SK-N-SH (cell line): ENCODE results near the gene ACER3. TPM values are rescaled to one million over a fixed set of nuclear protein-coding genes. Genes with fewer than 3 reads are reported as not detected.

Experiments
- CTCF ChIA-PET: fragments of 300-600, 350-600 bp; formaldehyde crosslinking; extraction: SDS; loops from one replicate; lab custom pipeline; 2021; lab: Yijun Ruan, JAX
- POLR2A ChIA-PET: fragments of 350-600 bp; sonication (Branson Sonifier 250); formaldehyde crosslinking; extraction: SDS; loops from one replicate; lab custom pipeline; 2020; ENCODE audit warnings: antibody characterized with exemption, inconsistent platforms; lab: Yijun Ruan, JAX
- DNase-seq: peaks from one replicate; pipeline ENCODE4 v3.0.0; 2012
- H2AFZ ChIP-seq: fragments of 200-600 bp; sonication (generic); 2 replicates; pipeline ENCODE4 v1.8.1; 2016; ENCODE audit warnings: antibody characterized with exemption, mild to moderate bottlenecking, low read depth
- H3F3A ChIP-seq: fragments of 200-600 bp; sonication (generic); replicated peaks from 2 replicates; pipeline ENCODE3; 2016; ENCODE audit warnings: antibody characterized with exemption, mild to moderate bottlenecking; ENCODE audit not compliant: insufficient read depth
- H3K27ac ChIP-seq, 2 experiments: fragments of 200-500 bp in 1 of 2; fragments of 200-600 bp in 1 of 2; sonication (Bioruptor generic) in 1 of 2; sonication (generic), shearing (Covaris generic) in 1 of 2; 2 replicates each; pipeline versions ENCODE4 v1.5.1 to v1.6.1; 2014 to 2016; ENCODE audit warnings: low read depth in 2 of 2, inconsistent platforms in 1 of 2, low read length in 1 of 2, mild to moderate bottlenecking in 1 of 2, mixed read lengths in 1 of 2
- H3K27me3 ChIP-seq: fragments of 200-600 bp; sonication (generic), shearing (Covaris generic); 2 replicates; pipeline ENCODE4 v1.6.1; 2016; ENCODE audit warnings: mixed run types; ENCODE audit not compliant: insufficient read depth
- H3K36me3 ChIP-seq, 2 experiments: fragments of 200-500 bp in 1 of 2; fragments of 200-600 bp in 1 of 2; sonication (Bioruptor generic) in 1 of 2; sonication (generic) in 1 of 2; replicated peaks in 1 of 2; 2 replicates each; pipeline versions ENCODE3 to v1.5.1; 2014 to 2016; ENCODE audit warnings: low read length in 1 of 2, mild to moderate bottlenecking in 1 of 2; ENCODE audit not compliant: insufficient read depth in 2 of 2, control insufficient read depth in 1 of 2
- H3K4me1 ChIP-seq, 2 experiments: fragments of 200-500 bp in 1 of 2; fragments of 200-600 bp in 1 of 2; sonication (Bioruptor generic) in 1 of 2; sonication (generic), shearing (Covaris generic) in 1 of 2; 2 replicates each; pipeline versions ENCODE4 v1.5.1 to v1.6.1; 2014 to 2016; ENCODE audit warnings: low read depth in 1 of 2, low read length in 1 of 2, mixed run types in 1 of 2; ENCODE audit not compliant: insufficient read depth in 2 of 2, control insufficient read depth in 1 of 2
- H3K4me2 ChIP-seq: fragments of 200-600 bp; sonication (generic), shearing (Covaris generic); 2 replicates; pipeline ENCODE4 v1.6.1; 2017; ENCODE audit warnings: mixed run types
- H3K4me3 ChIP-seq, 2 experiments: fragments of 200-500 bp in 1 of 2; fragments of 200-600 bp in 1 of 2; sonication (Bioruptor generic) in 1 of 2; sonication (generic), shearing (Covaris generic) in 1 of 2; 2 replicates each; pipeline versions ENCODE4 v1.5.1 to v1.8.1; 2014 to 2016; ENCODE audit warnings: low read depth in 2 of 2, inconsistent platforms in 1 of 2, low read length in 1 of 2, mild to moderate bottlenecking in 1 of 2, mixed read lengths in 1 of 2, moderate library complexity in 1 of 2
- H3K79me2 ChIP-seq: fragments of 200-600 bp; sonication (generic); 2 replicates; pipeline ENCODE4 v1.8.1; 2017; ENCODE audit warnings: mild to moderate bottlenecking; ENCODE audit not compliant: insufficient read depth
- H3K9ac ChIP-seq: fragments of 200-600 bp; sonication (generic); 2 replicates; pipeline ENCODE4 v1.6.1; 2017; ENCODE audit warnings: mixed run types
- H3K9me2 ChIP-seq: fragments of 200-600 bp; sonication (generic); 2 replicates; pipeline ENCODE4 v1.6.1; 2017; ENCODE audit warnings: mixed run types
- H3K9me3 ChIP-seq: fragments of 200-600 bp; sonication (generic); 2 replicates; pipeline ENCODE4 v1.6.1; 2017; ENCODE audit warnings: mixed run types, mild to moderate bottlenecking, moderate library complexity
- H4K20me1 ChIP-seq: fragments of 200-600 bp; sonication (generic); 2 replicates; pipeline ENCODE4 v1.6.1; 2017; ENCODE audit warnings: mild to moderate bottlenecking, mixed run types; ENCODE audit not compliant: insufficient read depth
- CHD2 ChIP-seq: fragments of 150-350 bp; IDR thresholded peaks from 2 replicates; pipeline ENCODE4 v1.6.1; 2018; ENCODE audit warnings: low read length; ENCODE audit not compliant: partially characterized antibody
- EP300 ChIP-seq, 2 experiments: IDR thresholded peaks; 2 replicates each; pipeline versions ENCODE4 v1.4.0 to v1.6.1; 2012; ENCODE audit warnings: borderline replicate concordance in 1 of 2, low read depth in 1 of 2, low read length in 1 of 2
- EZH2phosphoT487 ChIP-seq: fragments of 200-600 bp; sonication (generic); IDR thresholded peaks from 2 replicates; pipeline ENCODE4 v1.6.1; 2017; ENCODE audit warnings: low read depth, mixed run types, mild to moderate bottlenecking, antibody characterized with exemption, moderate library complexity, borderline replicate concordance
- FOSL2 ChIP-seq: IDR thresholded peaks from 2 replicates; pipeline ENCODE4 v1.4.0; 2012; ENCODE audit warnings: low read depth, mild to moderate bottlenecking, moderate library complexity, borderline replicate concordance
- FOXM1 ChIP-seq: IDR thresholded peaks from 2 replicates; pipeline ENCODE4 v1.4.0; 2012; ENCODE audit warnings: low read depth, mild to moderate bottlenecking
- GABPA ChIP-seq: IDR thresholded peaks from 2 replicates; pipeline ENCODE4 v1.4.0; 2012; ENCODE audit warnings: low read depth, mild to moderate bottlenecking
- GATA2 ChIP-seq: sonication (generic); formaldehyde crosslinking; IDR thresholded peaks from 2 replicates; pipeline ENCODE4 v1.5.0; 2020; ENCODE audit warnings: mild to moderate bottlenecking, missing genetic modification reagents
- MEF2A ChIP-seq: IDR thresholded peaks from 2 replicates; pipeline ENCODE4 v1.4.0; 2012; ENCODE audit warnings: low read depth, borderline replicate concordance
- MXI1 ChIP-seq: IDR thresholded peaks from 2 replicates; pipeline ENCODE4 v1.6.1; 2012; ENCODE audit warnings: mild to moderate bottlenecking, low read depth, low read length, improper control_type of control experiment
- NFIC ChIP-seq: IDR thresholded peaks from 2 replicates; pipeline ENCODE4 v1.4.0; 2012; ENCODE audit warnings: borderline replicate concordance
- NRF1 ChIP-seq: IDR thresholded peaks from 2 replicates; pipeline ENCODE4 v1.6.1; 2012; ENCODE audit warnings: low read depth, mild to moderate bottlenecking, low read length
- POLR2AphosphoS5 ChIP-seq: IDR thresholded peaks from 2 replicates; pipeline ENCODE4 v1.6.1; 2012; ENCODE audit warnings: low read depth, low read length
- RAD21 ChIP-seq: IDR thresholded peaks from 2 replicates; pipeline ENCODE4 v1.6.1; 2012; ENCODE audit warnings: mild to moderate bottlenecking, low read length
- RCOR1 ChIP-seq: fragments of 150-350 bp; IDR thresholded peaks from 2 replicates; pipeline ENCODE4 v1.6.1; 2017; ENCODE audit warnings: antibody characterized with exemption, low read length
- RFX5 ChIP-seq: IDR thresholded peaks from 2 replicates; pipeline ENCODE4 v1.6.1; 2012; ENCODE audit warnings: mild to moderate bottlenecking, improper control_type of control experiment, low read length
- RXRA ChIP-seq: IDR thresholded peaks from 2 replicates; pipeline ENCODE4 v1.4.0; 2012; ENCODE audit warnings: low read depth, mild to moderate bottlenecking, borderline replicate concordance
- SIN3A ChIP-seq: IDR thresholded peaks from 2 replicates; pipeline ENCODE4 v1.6.1; 2012; ENCODE audit warnings: low read depth, mild to moderate bottlenecking, low read length, moderate library complexity, borderline replicate concordance
- TAF1 ChIP-seq: IDR thresholded peaks from 2 replicates; pipeline ENCODE4 v1.6.1; 2012; ENCODE audit warnings: low read depth, mild to moderate bottlenecking, low read length, moderate library complexity, borderline replicate concordance
- TEAD4 ChIP-seq: IDR thresholded peaks from 2 replicates; pipeline ENCODE4 v1.4.0; 2012; ENCODE audit warnings: mild to moderate bottlenecking, borderline replicate concordance; ENCODE audit not compliant: insufficient read depth
- USF2 ChIP-seq: fragments of 150-350 bp; IDR thresholded peaks from 2 replicates; pipeline ENCODE4 v1.6.1; 2017; ENCODE audit warnings: antibody characterized with exemption, low read length, low read depth, borderline replicate concordance
- YY1 ChIP-seq: IDR thresholded peaks from 2 replicates; pipeline ENCODE4 v1.4.0; 2012; ENCODE audit warnings: low read depth, mild to moderate bottlenecking
- WGBS: methylation state at CpG from one replicate; pipeline ENCODE4 v1.1.6; 2017; ENCODE audit warnings: low lambda C conversion rate; 5-methylcytosine and 5-hydroxymethylcytosine counted together
- polyA plus RNA-seq, 3 experiments: library from polyadenylated mRNA; depleted of rRNA; stranded (reverse); fragments of >200 nt; gene quantifications; 2 replicates each; pipeline ENCODE4 v1.2.3, GENCODE V29; 2012
- TF ChIP-seq, protein P1 (sequence below): IDR thresholded peaks from 2 replicates; pipeline ENCODE4 v1.6.1; 2012; ENCODE audit warnings: mild to moderate bottlenecking, low read depth, low read length, moderate library complexity
- TF ChIP-seq, protein P2 (sequence below): IDR thresholded peaks from 2 replicates; pipeline ENCODE4 v1.4.0; 2012; ENCODE audit warnings: low read depth, borderline replicate concordance

The ACER3 gene
- polyA plus RNA-seq, 1 of the 3 experiments (the other 2 are of a cell fraction) = 5.4 TPM

DNA sequence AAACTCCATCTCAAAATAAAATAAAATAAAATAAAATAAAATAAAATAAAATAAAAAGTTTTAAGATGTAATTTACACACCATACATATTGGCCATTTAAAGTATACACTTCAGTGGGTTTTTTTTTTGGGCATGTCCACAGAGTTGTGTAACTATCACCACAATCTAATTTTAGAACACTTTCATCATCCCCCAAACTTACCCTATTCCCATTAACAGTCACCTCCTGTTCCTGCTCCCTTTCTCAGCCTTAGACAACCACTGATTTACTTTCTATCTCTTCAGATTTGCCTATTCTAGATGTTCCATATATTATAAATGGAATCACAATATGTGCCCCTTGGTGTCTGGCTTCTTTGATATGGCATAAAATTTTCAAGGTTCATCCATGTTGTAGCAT is 4.6 kb upstream of the ACER3 start:
- no peak overlapping the region for H3K9ac ChIP-seq
- H3K4me3 ChIP-seq = no peak overlapping the region
- no peaks in the 10 kb centered on the region; a peak in 1 of 4 replicates for H3K4me1 ChIP-seq
- H2AFZ ChIP-seq = no peak overlapping the region
- no peaks in the 10 kb centered on the region for H3K9me3 ChIP-seq
- H3F3A ChIP-seq = no peaks in the 10 kb centered on the region
- POLR2A ChIA-PET = no interaction called here
- H3K27me3 ChIP-seq = no peaks in the 10 kb centered on the region
- no peak overlapping the region for H3K4me2 ChIP-seq
- no peaks in the 10 kb centered on the region for H4K20me1 ChIP-seq
- TF ChIP-seq GABPA = no peak
- no peak for TF ChIP-seq EP300 (IDR thresholded peaks at IDR 0.05; ENCODE audit: borderline replicate concordance in 1 of 2, low read depth in 1 of 2, low read length in 1 of 2)
- TF ChIP-seq RAD21 = no peak
- TF ChIP-seq POLR2AphosphoS5 = no peak
- no peak for TF ChIP-seq FOXM1
- TF ChIP-seq, protein P1, sequence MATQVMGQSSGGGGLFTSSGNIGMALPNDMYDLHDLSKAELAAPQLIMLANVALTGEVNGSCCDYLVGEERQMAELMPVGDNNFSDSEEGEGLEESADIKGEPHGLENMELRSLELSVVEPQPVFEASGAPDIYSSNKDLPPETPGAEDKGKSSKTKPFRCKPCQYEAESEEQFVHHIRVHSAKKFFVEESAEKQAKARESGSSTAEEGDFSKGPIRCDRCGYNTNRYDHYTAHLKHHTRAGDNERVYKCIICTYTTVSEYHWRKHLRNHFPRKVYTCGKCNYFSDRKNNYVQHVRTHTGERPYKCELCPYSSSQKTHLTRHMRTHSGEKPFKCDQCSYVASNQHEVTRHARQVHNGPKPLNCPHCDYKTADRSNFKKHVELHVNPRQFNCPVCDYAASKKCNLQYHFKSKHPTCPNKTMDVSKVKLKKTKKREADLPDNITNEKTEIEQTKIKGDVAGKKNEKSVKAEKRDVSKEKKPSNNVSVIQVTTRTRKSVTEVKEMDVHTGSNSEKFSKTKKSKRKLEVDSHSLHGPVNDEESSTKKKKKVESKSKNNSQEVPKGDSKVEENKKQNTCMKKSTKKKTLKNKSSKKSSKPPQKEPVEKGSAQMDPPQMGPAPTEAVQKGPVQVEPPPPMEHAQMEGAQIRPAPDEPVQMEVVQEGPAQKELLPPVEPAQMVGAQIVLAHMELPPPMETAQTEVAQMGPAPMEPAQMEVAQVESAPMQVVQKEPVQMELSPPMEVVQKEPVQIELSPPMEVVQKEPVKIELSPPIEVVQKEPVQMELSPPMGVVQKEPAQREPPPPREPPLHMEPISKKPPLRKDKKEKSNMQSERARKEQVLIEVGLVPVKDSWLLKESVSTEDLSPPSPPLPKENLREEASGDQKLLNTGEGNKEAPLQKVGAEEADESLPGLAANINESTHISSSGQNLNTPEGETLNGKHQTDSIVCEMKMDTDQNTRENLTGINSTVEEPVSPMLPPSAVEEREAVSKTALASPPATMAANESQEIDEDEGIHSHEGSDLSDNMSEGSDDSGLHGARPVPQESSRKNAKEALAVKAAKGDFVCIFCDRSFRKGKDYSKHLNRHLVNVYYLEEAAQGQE = no peak
- no peak for TF ChIP-seq FOSL2
- TF ChIP-seq USF2 = no peak
- TF ChIP-seq MEF2A = no peak
- TF ChIP-seq YY1 = no peak
- no peak for TF ChIP-seq NFIC
- TF ChIP-seq RCOR1 = no peak
- no peak for TF ChIP-seq GATA2 (CRISPR knock-in tag)
- TF ChIP-seq CHD2 = no peak
- no peak for TF ChIP-seq TEAD4
- no peaks in the 10 kb centered on the region for H3K36me3 ChIP-seq
- H3K27ac ChIP-seq = no peak overlapping the region
- no peaks in the 10 kb centered on the region for H3K9me2 ChIP-seq
- no peaks in the 10 kb centered on the region for H3K79me2 ChIP-seq
- DNase-seq = no peak
- CTCF ChIA-PET = interaction anchor here (1.2 to 1.5 kb wide), 2 partner anchors 63 to 64 kb away, joined by 3 to 8 read pairs; no protein-coding TSS in a partner anchor

GRCh38 chr11:76856571-76856970 is 4.1 kb upstream of the ACER3 start:
- no peaks in the 10 kb centered on the region for H4K20me1 ChIP-seq
- ChIA-PET CTCF (no interaction called here), POLR2A (no interaction called here)
- no peak for DNase-seq
- H3K4me3 ChIP-seq = no peak overlapping the region
- H3K4me1 ChIP-seq = peaks cover 2 to 3% of the 10 kb centered on the region in 2 experiments; a peak in 3 of 4 replicates
- H3K27ac ChIP-seq = no peak overlapping the region
- H2AFZ ChIP-seq = no peak overlapping the region
- no peaks in the 10 kb centered on the region for H3K9me3 ChIP-seq
- no peaks in the 10 kb centered on the region for H3K27me3 ChIP-seq
- no peaks in the 10 kb centered on the region for H3F3A ChIP-seq
- H3K36me3 ChIP-seq = no peaks in the 10 kb centered on the region
- 89% methylated on average over 2 of the region's 2 CpGs for WGBS
- H3K9ac ChIP-seq = no peak overlapping the region
- no peaks in the 10 kb centered on the region for H3K9me2 ChIP-seq
- peaks cover 1% of the 10 kb centered on the region; the same call in 1 of the 2 replicates for H3K79me2 ChIP-seq
- H3K4me2 ChIP-seq = no peak overlapping the region
- no peak for TF ChIP-seq GATA2 (CRISPR knock-in tag)
- TF ChIP-seq MXI1 = no peak
- TF ChIP-seq, protein P2, sequence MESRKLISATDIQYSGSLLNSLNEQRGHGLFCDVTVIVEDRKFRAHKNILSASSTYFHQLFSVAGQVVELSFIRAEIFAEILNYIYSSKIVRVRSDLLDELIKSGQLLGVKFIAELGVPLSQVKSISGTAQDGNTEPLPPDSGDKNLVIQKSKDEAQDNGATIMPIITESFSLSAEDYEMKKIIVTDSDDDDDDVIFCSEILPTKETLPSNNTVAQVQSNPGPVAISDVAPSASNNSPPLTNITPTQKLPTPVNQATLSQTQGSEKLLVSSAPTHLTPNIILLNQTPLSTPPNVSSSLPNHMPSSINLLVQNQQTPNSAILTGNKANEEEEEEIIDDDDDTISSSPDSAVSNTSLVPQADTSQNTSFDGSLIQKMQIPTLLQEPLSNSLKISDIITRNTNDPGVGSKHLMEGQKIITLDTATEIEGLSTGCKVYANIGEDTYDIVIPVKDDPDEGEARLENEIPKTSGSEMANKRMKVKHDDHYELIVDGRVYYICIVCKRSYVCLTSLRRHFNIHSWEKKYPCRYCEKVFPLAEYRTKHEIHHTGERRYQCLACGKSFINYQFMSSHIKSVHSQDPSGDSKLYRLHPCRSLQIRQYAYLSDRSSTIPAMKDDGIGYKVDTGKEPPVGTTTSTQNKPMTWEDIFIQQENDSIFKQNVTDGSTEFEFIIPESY = no peak
- no peak for TF ChIP-seq EZH2phosphoT487
- no peak for TF ChIP-seq NRF1
- TF ChIP-seq RFX5 = no peak
- no peak for TF ChIP-seq MEF2A
- no peak for TF ChIP-seq TAF1
- TF ChIP-seq RXRA = no peak
- TF ChIP-seq SIN3A = no peak
